Measurements from ENCODE around the gene APOL1. TPM values are rescaled to one million over a fixed set of nuclear protein-coding genes. Genes with fewer than 3 reads are reported as not detected.
"Not testable (repeated sequence)": the region's sequence is repeated elsewhere in the genome, so short reads cannot be mapped to it uniquely, and the experiment has no call there.

APOL1 gene
- total RNA-seq, 1 experiment from 2014 or later: 31.5 TPM

DNA sequence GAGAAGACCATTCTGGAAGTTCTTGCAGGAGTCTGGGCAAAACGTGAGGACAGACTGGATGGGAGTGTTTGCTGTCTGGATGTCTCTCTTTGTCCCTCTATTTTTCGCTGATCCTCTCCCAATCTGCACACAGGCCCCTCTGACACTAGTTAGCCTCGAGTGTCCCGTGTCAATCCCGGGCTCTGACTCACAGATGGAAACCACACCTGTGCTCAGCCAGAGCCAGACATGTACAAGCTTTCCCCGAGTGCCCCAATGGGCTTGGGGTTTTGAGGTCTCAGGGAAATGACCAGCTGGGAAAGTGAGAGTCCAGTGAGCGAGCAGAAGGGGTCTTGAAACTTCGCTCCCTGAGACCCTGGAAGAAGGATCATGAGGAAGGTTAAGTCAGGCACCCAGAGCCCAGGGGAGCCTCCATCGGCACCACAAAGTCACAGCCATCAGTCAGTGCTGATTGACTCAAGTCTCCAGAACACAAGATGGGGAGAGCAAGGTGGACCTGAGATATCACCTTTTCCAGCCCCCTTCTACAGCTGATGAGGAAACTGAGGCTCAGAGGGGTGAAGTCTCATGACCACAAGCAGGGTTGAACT, 27.5 kb upstream of the APOL1 start:
- DNase-seq (ENCODE audit: low read depth): peak; percentile 31

DNA sequence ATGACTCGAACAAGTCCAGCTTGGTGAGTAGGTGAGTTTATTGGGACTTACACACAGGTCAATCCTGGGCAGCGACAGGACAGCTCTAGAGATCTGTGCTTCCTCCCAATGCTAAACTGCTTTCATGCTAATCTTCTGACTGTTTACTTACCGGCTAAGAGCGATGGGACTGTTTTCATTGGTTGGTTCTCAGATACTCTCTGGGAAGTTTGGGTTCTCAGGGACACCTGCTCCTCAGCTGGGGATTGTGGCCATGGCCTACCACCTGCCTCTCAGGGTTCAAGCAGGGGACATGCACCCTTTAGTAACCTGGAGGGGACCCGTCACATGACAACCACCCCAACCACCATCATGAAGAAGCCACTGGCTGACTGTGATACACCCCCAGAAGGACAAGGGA, 26.7 kb upstream of the APOL1 start:
- peak; percentile 21 for DNase-seq (ENCODE audit: low read depth)

DNA sequence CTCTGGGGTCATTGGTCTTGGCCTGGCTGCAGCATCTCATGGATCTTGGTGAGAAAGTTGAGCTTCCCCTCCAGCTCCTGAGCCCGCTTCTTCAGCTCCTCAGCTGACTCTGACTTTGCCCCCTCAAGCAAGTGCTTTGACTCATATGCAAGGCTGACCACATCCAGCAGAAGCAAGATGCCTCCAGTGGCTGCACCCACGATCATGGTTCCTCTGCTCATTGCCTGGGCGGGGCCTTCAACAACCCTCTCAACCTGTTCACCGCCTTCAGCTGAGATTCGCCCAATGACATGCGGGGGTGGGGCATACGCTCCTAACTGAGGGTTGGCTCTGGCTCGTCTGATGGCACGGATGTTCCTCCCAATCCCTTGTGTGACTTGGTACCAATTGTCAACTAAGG, 25.5 kb upstream of the APOL1 start:
- peak; percentile 16 for DNase-seq (ENCODE audit: low read depth)

DNA sequence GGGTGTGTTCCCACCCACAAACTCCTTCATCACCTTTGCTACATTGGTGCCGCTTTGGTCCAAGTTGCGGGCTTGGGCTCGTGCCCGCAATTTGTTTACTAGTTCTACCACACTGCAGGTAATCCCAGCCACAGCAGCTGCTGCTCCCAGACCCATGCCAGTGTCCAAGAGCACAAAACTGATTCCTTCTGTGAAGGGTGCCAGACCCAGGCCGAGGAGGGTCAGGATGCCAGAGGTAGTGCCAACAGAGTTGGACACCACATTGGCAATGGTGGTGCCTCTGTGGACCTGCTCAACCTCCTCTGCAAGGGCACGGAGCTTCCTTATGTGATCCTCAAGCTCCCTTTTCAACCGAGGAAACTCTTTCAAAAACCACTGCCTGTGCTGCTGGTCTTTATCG, 25.1 kb upstream of the APOL1 start:
- no peak for DNase-seq (ENCODE audit: low read depth)

DNA sequence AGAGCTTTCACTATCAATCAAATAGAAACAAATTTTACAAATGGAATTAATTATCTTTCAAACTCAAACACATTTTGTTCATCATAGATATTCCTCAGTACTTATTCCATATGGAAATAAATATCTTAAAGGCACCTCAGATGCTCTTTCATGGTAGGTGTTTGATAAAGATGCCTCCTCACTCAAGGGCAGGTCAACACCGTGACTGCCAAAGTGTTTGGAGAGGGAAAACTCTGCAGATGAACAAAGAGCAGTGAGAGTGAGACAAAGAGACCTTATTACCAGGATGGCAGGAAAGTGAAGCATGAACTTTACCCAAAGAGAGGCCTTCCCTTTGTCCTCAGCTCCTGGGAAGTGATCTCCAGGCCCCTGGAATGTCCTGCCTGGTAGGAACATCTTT, 24.6 kb upstream of the APOL1 start:
- DNase-seq (ENCODE audit: low read depth): not testable (repeated sequence)

DNA sequence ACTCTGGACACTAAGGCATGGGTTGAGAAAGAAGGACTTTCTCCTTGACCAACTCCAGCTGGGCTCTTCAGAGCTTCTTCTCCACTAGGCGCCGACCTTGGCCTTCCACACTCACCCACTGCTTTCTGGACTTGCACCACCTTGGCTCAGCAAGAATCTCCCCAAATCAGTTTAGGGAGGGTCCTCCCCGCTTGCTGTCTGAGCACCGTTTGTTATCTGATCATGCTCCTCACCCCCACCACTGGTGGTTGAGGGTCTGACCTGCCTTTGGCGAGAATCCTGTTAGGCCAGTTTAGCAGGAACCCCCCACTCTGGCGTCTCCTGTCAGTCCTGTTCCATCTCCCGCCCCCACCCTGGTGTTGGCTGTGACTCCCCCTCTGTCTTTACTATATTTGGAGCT, 24.0 kb upstream of the APOL1 start:
- DNase-seq (ENCODE audit: low read depth): no peak

GRCh38 chr22:36229649-36230048, 23.3 kb upstream of the APOL1 start:
- not testable (repeated sequence) for DNase-seq (ENCODE audit: low read depth)

- not testable (repeated sequence) for DNase-seq (ENCODE audit: low read depth)
These were observed 21.9 kb upstream of the APOL1 start for GRCh38 chr22:36231051-36231450.

DNA sequence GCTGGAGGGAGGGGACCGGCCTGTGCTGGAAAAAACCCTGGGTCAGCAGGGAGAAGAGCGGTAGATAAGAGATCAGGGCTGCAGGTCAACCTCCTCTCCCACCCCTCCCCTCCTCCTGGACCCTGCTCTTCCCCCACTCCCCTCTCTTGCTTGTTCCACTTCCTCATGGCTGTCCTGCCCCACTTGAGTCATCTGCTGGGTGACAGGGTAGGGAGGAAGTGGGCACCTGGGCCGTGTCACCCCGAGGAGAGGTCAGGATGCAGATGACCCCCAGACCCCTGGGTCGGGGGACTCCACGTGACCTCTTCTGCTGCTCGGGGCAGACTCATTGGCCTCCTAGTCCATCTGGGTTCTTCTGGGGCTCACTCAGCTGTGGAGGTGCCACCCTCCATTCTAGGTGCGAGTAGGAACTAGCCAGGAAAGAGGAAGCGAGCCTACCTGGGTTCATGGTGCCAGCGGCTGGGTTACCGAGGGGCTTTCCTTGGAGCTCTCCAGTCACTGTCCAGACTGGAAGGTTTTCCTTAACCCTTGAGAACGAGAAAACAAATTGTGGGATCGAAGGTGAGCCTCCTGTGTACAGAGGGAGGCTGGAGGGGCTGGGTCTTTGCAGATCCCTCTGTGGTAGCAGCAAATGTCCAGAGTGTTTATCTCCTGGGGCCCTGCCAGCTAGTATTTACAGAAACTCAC, 20.1 kb upstream of the APOL1 start:
- DNase-seq (ENCODE audit: low read depth): no peak

DNA sequence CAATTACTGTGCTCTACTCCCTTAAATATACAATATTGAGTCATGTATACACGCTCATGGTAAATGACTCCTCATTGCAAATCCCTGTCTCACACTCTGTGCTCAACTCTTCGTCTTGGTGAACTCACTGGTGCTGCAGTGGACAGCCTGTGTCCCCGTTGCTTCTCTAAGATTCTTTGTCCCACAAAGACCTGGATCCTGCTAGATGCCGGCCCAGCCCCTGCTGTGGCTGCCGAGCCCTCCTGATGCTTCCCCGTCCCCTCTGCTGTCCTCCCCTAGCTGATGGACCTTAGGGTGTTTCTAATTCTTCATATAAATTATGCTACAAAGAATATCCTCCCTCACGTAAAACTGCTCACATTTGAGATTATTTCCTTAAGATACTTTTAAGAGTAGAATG, 19.1 kb upstream of the APOL1 start:
- DNase-seq (ENCODE audit: low read depth): no peak

- no peak for DNase-seq (ENCODE audit: low read depth)
These were observed 18.7 kb upstream of the APOL1 start for GRCh38 chr22:36234213-36234612.

- no peak for DNase-seq (ENCODE audit: low read depth)
These were observed 18.0 kb upstream of the APOL1 start for GRCh38 chr22:36234919-36235318.

DNA sequence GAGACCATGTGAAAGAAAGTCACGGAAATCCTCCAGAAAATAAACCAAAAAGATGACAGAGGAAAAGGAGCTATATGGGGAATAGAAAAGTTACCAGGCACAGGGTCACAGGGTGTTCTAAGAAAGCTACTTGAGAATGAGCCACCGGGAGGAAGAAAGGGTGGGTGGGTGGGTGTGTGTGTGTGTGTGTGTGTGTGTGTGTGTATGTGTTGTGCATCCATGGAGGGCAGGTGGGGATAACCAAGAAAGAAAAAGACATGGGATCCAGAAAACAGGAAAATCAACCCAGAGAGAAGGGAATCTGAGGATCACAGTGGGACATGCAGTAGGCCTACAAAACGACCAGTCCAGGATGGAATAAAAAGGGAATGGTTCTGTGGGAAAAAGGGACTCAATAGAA, 17.3 kb upstream of the APOL1 start:
- no peak for DNase-seq (ENCODE audit: low read depth)

GRCh38 chr22:36236388-36237319, 16.3 kb upstream of the APOL1 start:
- DNase-seq (ENCODE audit: low read depth): no peak

DNA sequence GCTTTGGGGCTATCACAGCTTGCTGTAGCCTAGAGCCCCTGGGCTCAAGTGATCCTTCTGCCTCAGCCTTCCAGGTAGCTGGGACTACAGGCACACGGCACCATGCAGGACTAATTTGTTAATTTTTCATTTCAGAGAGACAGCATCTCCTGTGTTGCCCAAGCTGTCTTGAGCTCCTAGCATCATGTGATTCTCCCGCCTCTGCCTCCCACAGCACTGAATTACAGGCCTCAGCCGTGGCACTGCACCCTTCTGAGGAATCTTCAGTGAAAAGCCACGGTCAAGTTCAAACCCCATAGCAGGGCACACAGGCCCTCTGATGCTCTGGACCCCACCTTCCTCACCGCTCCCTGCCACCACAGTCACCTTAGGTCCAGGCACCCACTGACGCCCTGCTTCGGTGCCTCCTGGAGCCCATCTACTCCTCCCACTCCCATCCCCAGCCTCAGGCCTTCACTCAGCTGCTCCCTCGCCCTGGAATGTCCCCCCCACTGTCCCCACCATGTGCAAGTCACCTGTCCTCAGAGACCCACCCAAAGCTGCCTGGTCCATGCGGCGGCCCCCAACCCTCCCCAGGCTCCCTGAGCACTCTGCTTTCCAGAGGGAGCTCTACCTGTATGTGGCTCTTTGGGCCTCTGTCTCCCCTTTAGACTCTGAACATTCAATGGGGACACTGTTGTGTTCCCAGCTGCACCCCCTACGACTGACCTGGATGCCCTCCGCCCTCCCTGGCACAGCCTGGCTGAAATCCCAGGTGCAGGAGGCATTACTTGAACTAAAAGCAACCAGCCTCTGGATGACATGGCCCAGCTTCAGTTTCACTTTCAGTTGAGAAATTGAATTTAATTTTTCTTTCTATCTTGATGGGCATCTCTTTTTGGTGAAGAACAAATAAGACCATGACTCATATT, 15.2 kb upstream of the APOL1 start:
- peak; percentile 32 for DNase-seq (ENCODE audit: low read depth)

DNA sequence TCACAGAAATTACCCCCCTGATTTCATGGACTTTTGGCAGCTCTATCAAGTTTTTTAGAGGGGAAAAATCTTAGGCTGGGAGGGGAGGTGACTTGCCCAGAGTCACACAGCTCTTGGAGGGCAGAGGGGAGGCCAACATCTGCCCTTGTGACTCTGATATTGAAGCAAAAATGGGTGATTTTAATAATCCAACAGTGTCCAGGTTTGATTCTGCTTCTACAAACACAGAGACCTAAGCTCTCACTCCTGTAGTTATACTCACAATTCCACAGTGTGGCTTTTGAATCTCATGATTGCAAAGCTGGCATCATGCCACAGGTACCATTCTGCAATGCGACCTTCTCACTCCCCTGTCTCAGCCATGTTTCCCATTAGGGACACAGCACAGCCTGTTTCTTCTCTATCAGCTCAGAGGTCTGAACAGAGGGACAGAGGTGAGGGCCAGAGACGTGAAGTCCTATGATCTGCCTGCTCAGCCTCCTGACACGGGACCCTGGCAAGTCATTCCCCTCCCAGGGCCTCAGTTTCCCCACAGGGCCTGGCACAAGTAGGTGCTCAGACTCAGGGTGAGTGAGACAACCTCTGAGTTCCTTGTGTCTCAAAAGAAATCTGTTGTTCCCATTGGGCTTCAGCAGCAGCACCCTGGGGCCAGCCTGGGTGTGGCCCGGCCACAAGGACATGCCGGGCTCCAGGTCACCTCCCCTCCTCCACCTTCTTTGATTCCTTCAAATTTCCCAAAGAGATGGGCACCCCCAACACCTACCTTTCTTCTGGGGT, 14.4 kb upstream of the APOL1 start:
- peak; percentile 24 for DNase-seq (ENCODE audit: low read depth)

- DNase-seq (ENCODE audit: low read depth): no peak
These were observed 13.9 kb upstream of the APOL1 start for GRCh38 chr22:36239150-36239400.

GRCh38 chr22:36239401-36240171, 13.3 kb upstream of the APOL1 start, which contains the start of gene APOL2:
APOL2 (minus strand) TSS chr22:36239527; CDS start chr22:36233162, 6,365 bp downstream.
- peak; percentile 93 for DNase-seq (ENCODE audit: low read depth)

DNA sequence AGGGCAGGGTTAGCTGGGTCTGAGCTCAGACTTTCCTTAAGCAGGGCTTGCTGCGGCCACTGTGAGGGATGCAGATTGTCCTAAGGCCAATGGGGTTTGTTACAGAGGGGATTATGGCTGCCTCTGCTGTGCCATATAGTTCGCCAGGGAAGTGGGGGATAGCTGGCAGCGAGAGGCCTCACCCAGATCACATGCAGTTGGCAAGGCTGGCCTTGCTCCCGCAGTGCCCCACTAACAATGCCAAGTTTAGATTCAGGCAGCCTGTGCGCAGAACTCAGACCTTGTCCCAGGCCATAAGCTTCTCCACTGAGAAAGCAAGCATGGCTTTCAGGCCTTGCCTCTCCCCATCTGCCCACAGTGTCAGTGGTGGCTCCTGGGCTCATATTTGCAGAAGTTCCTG, 8.9 kb upstream of the APOL1 start:
- DNase-seq (ENCODE audit: low read depth): no peak
